Astrocyte (in vitro differentiated cells and primary cell): ENCODE data around the gene VIPR1.

ENCODE experiments used
- EZH2 ChIP-seq: IDR thresholded peaks from 2 replicates; pipeline ENCODE4 v1.6.1; 2012; ENCODE audit warnings: mild to moderate bottlenecking, low read length, inconsistent platforms; ENCODE audit not compliant: insufficient read depth
- TF ChIP-seq, protein P1 (sequence below): IDR thresholded peaks from 2 replicates; pipeline ENCODE4 v1.5.1; 2011; ENCODE audit warnings: low read depth, mild to moderate bottlenecking, inconsistent platforms, low read length, moderate library complexity; ENCODE audit not compliant: insufficient read depth

DNA sequence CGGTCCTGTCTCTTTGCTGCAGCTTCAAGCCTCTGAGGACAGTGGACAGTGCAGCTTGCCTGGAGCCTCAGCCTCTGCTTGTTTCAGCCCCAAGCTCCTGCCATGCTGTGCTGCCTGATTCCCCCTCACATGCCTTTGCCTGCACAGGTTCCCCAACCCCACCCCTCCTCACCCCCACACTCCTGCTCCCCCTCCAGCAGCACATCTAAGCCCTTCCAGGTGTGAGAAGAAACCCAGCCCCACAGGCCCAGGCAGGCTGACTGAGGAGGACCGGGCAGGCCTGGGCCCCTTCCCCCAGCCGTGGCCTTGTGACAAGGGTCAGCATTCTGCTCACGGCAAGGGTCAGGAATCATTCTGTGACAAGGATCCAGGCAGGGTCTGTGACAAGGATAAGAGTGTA lies 22.8 kb downstream of the VIPR1 start:
- TF ChIP-seq, protein P1, sequence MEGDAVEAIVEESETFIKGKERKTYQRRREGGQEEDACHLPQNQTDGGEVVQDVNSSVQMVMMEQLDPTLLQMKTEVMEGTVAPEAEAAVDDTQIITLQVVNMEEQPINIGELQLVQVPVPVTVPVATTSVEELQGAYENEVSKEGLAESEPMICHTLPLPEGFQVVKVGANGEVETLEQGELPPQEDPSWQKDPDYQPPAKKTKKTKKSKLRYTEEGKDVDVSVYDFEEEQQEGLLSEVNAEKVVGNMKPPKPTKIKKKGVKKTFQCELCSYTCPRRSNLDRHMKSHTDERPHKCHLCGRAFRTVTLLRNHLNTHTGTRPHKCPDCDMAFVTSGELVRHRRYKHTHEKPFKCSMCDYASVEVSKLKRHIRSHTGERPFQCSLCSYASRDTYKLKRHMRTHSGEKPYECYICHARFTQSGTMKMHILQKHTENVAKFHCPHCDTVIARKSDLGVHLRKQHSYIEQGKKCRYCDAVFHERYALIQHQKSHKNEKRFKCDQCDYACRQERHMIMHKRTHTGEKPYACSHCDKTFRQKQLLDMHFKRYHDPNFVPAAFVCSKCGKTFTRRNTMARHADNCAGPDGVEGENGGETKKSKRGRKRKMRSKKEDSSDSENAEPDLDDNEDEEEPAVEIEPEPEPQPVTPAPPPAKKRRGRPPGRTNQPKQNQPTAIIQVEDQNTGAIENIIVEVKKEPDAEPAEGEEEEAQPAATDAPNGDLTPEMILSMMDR = no peak
- TF ChIP-seq EZH2 = no peak
